GM12878 (cell line): ENCODE data around the gene PBOV1.

Experiments
- CEBPB ChIP-seq, 2 experiments: fragments of 150-350 bp in 1 of 2; IDR thresholded peaks; 2 replicates each; pipeline ENCODE4 v1.6.1; 2012 to 2014; ENCODE audit warnings: low read depth in 2 of 2, low read length in 2 of 2, borderline replicate concordance in 1 of 2, inconsistent platforms in 1 of 2
- CHD4 ChIP-seq: fragments of 200-600 bp; sonication (generic); IDR thresholded peaks from 2 replicates; pipeline ENCODE4 v1.6.1; 2016; ENCODE audit warnings: mild to moderate bottlenecking
- CTCF ChIP-seq, 3 experiments: IDR thresholded peaks in 2 of 3; conservative IDR thresholded peaks in 1 of 3; 2 replicates each; pipeline ENCODE4 v1.5.1; 2011; ENCODE audit warnings: low read depth in 3 of 3, low read length in 3 of 3, mild to moderate bottlenecking in 3 of 3, control low read depth in 2 of 3, moderate library complexity in 2 of 3, inconsistent platforms in 1 of 3, mixed read lengths in 1 of 3; ENCODE audit not compliant: control insufficient read depth in 2 of 3, insufficient read depth in 1 of 3; ENCODE audit errors: extremely low read depth in 1 of 3
- IKZF2 ChIP-seq, 2 experiments: fragments of 450-650 bp; IDR thresholded peaks; 2 replicates each; pipeline ENCODE4 v1.6.1; 2017; ENCODE audit warnings: mild to moderate bottlenecking in 2 of 2, moderate library complexity in 2 of 2
- MXI1 ChIP-seq: fragments of 150-350 bp; IDR thresholded peaks from 2 replicates; pipeline ENCODE4 v1.6.1; 2011; ENCODE audit warnings: low read depth, mild to moderate bottlenecking, inconsistent platforms, low read length, improper control_type of control experiment
- POLR2A ChIP-seq: IDR thresholded peaks from 2 replicates; pipeline ENCODE4 v1.6.1; 2011; ENCODE audit warnings: low read depth, mild to moderate bottlenecking, low read length
- REST ChIP-seq: IDR thresholded peaks from 2 replicates; pipeline ENCODE4 v1.6.1; 2012; ENCODE audit warnings: mild to moderate bottlenecking, low read depth, low read length
- ZBTB4 ChIP-seq: fragments of 450-650 bp; formaldehyde crosslinking; IDR thresholded peaks from 2 replicates; pipeline ENCODE4 v1.4.0; 2022; ENCODE audit warnings: mild to moderate bottlenecking, moderate library complexity

GRCh38 chr6:138201836-138202235, 16.5 kb downstream of the PBOV1 start:
- TF ChIP-seq CTCF (IDR thresholded peaks at IDR 0.05 in 2 of 3, conservative IDR thresholded peaks at IDR 0.05 in 1 of 3; ENCODE audit: control insufficient read depth in 2 of 3, extremely low read depth in 1 of 3, insufficient read depth in 1 of 3, low read depth in 3 of 3, low read length in 3 of 3) (no peak), POLR2A (no peak), IKZF2 (IDR thresholded peaks at IDR 0.05) (no peak), CHD4 (no peak), ZBTB4 (CRISPR knock-in tag) (no peak), REST (no peak), CEBPB (IDR thresholded peaks at IDR 0.05; ENCODE audit: borderline replicate concordance in 1 of 2, low read depth in 2 of 2, low read length in 2 of 2) (no peak), MXI1 (no peak)
